ENCODE data around the gene TLR3. TPM values are rescaled to one million over a fixed set of nuclear protein-coding genes. Genes with fewer than 3 reads are reported as not detected.

The TLR3 gene
- total and polyA plus RNA-seq, 8 donors: 0.29 to 12.3 (median 2.2) TPM

GRCh38 chr4:186067757-186068385 lies 1.1 kb upstream of the TLR3 start:
- H3K27me3 ChIP-seq: no peaks in the 10 kb centered on the region
- no peak for TF ChIP-seq POLR2A (IDR thresholded peaks at IDR 0.05)
- TF ChIP-seq POLR2AphosphoS5 (IDR thresholded peaks at IDR 0.05): peak; percentile 17 to 59 (median 49)
- TF ChIP-seq CTCF (IDR thresholded peaks at IDR 0.05): peak in 5 of 7 experiments; percentile 17 to 76 (median 50)
- no peak for TF ChIP-seq EP300 (IDR thresholded peaks at IDR 0.05)
- H3K4me1 ChIP-seq: peaks cover 0 to 24% (median 13%) of the 10 kb centered on the region in 4 donors
- H3K27ac ChIP-seq: peak overlapping the region in 4 of 5 donors; percentile 59 to 79 (median 76)
- peak overlapping the region; percentile 50 to 54 (median 52) for H3K4me3 ChIP-seq
- H3K36me3 ChIP-seq: no peaks in the 10 kb centered on the region
- H3K9me3 ChIP-seq: no peaks in the 10 kb centered on the region
- 31 to 46% (median 37%) methylated on average over 9 of the region's 9 CpGs for WGBS, 5 donors
- peak; percentile 79 to 89 for DNase-seq
- intact Hi-C loops (cut with DNase I; ENCODE audit: low total_unique reads): loop anchor here (5.0 kb wide), 1 partner anchor 74 kb away; no protein-coding TSS in a partner anchor

DNA sequence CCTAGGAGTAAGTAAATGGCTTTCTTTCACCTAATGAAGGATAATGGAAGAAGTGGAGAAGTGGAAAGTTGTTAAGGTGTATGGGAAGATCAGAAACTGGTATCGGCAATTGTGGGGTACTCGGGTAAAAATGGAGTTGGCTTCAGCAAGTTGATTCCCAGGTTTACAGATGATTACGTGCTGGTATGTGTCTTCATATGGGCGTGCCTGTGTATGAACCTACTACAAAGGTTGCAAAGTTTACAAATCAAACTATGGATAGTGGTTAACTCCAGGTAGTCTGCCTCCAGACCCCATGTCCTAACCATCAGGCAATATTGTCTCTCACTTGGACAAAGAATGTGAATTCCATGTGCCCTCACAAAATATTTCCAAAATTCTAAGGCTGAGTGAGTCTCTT lies 773 bp downstream of the TLR3 start:
- TF ChIP-seq CTCF (IDR thresholded peaks at IDR 0.05) (no peak), POLR2AphosphoS5 (IDR thresholded peaks at IDR 0.05) (no peak), EP300 (IDR thresholded peaks at IDR 0.05) (no peak), POLR2A (IDR thresholded peaks at IDR 0.05) (no peak)
- peak overlapping the region in 3 of 5 donors; percentile 76 to 79 (median 76) for H3K27ac ChIP-seq
- WGBS, 5 donors: 34 to 56% (median 47%) methylated on average over 4 of the region's 4 CpGs
- H3K27me3 ChIP-seq: no peaks in the 10 kb centered on the region
- H3K4me3 ChIP-seq: peak overlapping the region; percentile 50 to 54 (median 52)
- DNase-seq: no peak
- H3K9me3 ChIP-seq: no peaks in the 10 kb centered on the region
- no peaks in the 10 kb centered on the region for H3K36me3 ChIP-seq
- intact Hi-C loops (cut with DNase I; ENCODE audit: low total_unique reads): loop anchor here (5.0 to 10.0 kb wide), 2 partner anchors 55 to 73 kb away; no protein-coding TSS in a partner anchor
- H3K4me1 ChIP-seq: peaks cover 0 to 29% (median 13%) of the 10 kb centered on the region in 4 donors

DNA sequence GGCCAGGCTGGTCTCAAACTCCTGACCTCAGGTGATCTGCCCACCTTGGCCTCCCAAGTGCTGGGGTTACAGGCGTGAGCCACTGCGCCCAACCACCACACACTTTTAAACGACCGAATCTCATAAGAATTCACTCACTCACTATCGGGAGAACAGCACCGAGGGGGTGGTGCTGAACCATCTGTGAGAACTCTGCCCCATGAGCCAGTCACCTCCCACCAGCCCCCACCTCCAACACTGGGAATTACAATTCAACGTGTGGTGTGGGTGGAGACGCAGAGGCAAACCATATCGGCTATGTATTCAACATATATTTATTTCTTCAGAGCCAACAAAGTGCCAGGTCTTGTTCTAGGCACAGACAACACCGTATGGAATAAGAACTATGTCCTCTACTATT lies 3.6 kb downstream of the TLR3 start:
- no peak overlapping the region for H3K27ac ChIP-seq
- DNase-seq: no peak
- no peak for TF ChIP-seq CTCF (IDR thresholded peaks at IDR 0.05)
- TF ChIP-seq EP300 (IDR thresholded peaks at IDR 0.05): no peak
- TF ChIP-seq POLR2A (IDR thresholded peaks at IDR 0.05): no peak
- TF ChIP-seq POLR2AphosphoS5 (IDR thresholded peaks at IDR 0.05): no peak

DNA sequence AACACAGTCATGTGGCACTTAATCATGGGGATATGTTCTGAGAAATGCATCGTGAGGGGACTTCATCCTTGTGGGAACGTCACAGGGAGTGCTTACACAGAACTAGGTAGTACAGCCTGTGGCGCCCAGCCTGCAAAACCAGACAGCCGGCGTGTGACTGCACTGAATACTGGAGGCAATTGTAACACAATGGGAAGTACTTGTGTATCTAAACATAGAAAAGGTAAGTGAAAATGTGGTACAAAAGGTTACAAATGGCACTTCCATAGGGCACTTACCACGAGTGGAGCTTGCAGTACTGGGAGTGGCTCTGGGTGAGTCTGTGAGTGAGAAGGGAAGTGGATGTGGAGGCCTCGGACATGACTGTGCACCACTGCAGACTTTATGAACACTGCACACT lies 5.2 kb downstream of the TLR3 start:
- TF ChIP-seq POLR2A (IDR thresholded peaks at IDR 0.05): no peak
- TF ChIP-seq POLR2AphosphoS5 (IDR thresholded peaks at IDR 0.05): no peak
- no peak for TF ChIP-seq CTCF (IDR thresholded peaks at IDR 0.05)
- no peak for TF ChIP-seq EP300 (IDR thresholded peaks at IDR 0.05)
- H3K27me3 ChIP-seq: no peaks in the 10 kb centered on the region
- no peak overlapping the region for H3K4me3 ChIP-seq
- DNase-seq: no peak
- H3K36me3 ChIP-seq: peaks cover 0 to 6% (median 4%) of the 10 kb centered on the region in 4 donors
- 65 to 77% (median 69%) methylated on average over 7 of the region's 7 CpGs for WGBS, 5 donors
- H3K9me3 ChIP-seq: no peaks in the 10 kb centered on the region
- H3K27ac ChIP-seq: peak overlapping the region in 1 of 5 donors; percentile 5
- peaks cover 0 to 19% (median 5%) of the 10 kb centered on the region in 4 donors for H3K4me1 ChIP-seq
- intact Hi-C loops (cut with DNase I; ENCODE audit: low total_unique reads): loop anchor here (10.0 kb wide), 1 partner anchor 51 kb away; no protein-coding TSS in a partner anchor

More for the DNA sequence above, 3.6 kb downstream of the TLR3 start:
- H3K27me3 ChIP-seq: no peaks in the 10 kb centered on the region
- WGBS, 5 donors: 93 to 96% (median 95%) methylated on average over 10 of the region's 10 CpGs
- intact Hi-C loops (cut with DNase I; ENCODE audit: low total_unique reads): loop anchor here (10.0 kb wide), 1 partner anchor 52 kb away; no protein-coding TSS in a partner anchor
- H3K4me1 ChIP-seq: peaks cover 0 to 29% (median 13%) of the 10 kb centered on the region in 4 donors
- H3K4me3 ChIP-seq: no peak overlapping the region
- no peaks in the 10 kb centered on the region for H3K9me3 ChIP-seq
- H3K36me3 ChIP-seq: peaks cover 0 to under 1% (median 0%) of the 10 kb centered on the region in 4 donors
